ENCODE measurements around the gene GRIK1.

The GRIK1 gene

DNA sequence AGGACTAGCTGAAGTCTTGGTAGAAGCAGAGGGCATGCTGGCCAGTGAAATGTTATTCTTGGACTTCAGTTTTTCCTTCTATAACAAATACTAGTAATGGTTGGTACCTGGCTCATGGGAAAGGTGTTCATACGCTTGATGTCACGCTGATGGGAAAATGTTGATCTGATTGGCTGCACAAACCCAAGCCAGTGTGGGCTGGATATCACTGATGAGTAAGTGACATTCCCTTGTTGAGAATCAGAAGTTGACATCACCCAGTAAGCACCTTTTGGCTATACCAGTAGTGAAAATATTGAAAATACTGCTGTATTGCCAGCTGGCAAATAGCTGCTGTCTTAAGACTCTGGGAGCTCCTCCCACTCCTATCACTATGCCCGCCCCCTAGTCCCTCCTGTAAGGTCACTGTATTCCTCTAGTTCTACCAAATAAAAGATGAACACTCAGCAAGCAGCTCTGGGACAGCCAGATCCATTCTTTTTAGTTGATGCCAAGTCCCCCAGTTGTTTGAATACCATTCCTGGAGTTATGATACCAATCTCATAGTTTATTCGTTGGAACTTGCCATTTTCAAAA lies 168.2 kb downstream of the GRIK1 start:
- no peak for DNase-seq

DNA sequence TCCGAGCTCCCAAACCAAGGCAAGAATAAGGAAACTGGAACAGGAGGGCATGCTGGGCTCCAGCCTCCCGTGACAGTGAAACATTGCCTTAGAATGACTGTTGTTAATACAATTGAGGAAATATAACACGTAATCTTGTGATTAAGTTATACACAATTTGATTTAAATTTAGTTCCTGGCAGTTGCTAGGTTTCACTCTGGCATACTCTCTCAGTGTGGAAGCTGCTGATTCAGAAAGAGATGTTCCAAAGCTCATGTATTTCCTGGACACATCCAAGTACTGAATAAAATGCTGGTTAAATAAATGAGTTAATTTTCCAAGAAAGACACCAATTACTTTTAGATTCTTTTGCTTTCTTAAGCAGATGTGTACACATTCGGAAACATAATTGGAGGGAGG lies 176.1 kb downstream of the GRIK1 start:
- no peak for DNase-seq

DNA sequence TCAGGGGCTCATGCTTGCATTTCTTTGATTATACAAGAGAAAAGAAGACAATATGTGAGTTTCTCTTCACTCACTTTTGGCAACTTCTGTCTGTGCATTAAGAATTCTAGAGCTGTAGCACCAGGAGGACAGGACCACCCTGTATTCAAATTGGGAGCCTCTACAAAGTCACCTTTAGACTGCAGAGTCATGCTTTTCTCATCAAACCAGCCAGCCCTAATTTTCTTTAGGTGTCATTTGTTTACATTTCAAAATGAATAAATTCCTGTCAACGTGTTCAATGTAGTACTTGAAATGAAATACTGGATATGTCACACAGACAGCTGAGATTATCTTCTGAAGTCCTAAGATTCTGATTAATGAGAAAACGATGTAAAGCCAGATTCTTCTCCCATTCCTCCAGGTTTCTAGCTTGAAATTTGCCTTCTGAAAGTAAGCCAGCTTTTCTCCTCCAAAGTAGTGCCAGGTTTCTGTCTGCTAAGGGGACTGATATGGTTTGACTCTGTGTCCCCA lies 177.2 kb downstream of the GRIK1 start:
- no peak for DNase-seq

DNA sequence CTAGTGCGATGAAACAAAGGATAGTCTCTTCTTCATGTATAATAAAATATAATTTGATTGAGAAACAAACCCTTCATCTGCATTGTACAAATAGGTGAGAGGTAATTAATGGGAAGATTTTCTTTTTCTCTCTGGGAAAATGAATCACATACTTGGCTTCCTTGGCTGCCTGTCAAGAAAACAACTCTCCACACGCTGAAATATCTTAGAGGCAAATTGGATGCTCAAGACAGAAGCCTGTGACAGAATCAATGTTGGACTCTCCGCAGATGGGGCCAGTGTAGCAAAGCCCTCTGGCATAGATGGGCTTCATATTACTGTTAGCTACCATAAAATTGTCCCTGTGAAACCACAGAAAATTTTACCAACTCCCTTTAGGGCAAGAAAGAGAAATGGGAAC lies 186.6 kb downstream of the GRIK1 start:
- no peak for DNase-seq

- no peak for DNase-seq
Observed at GRCh38 chr21:29751473-29752185, 188.2 kb downstream of the GRIK1 start.

DNA sequence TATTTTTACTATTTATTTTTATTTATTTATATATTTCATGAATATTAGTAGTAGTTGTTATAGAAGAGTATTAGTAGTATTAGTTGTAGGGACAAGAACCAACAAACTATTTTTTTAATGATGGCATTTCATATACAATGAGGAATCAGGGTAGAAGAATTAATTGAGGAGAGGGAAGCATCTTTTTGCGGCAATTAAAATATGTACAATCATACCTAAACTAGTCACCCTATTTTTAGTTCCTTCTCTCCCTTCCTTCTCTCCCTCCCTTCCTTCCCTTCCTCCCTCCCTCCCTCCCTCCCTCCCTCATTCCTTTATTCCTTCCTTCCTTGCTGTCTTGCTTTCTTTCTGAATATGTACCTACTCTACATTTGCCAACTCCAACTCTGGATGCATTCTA lies 189.8 kb downstream of the GRIK1 start:
- DNase-seq = no peak

- DNase-seq = no peak
Observed at GRCh38 chr21:29749223-29749622, 190.6 kb downstream of the GRIK1 start.

DNA sequence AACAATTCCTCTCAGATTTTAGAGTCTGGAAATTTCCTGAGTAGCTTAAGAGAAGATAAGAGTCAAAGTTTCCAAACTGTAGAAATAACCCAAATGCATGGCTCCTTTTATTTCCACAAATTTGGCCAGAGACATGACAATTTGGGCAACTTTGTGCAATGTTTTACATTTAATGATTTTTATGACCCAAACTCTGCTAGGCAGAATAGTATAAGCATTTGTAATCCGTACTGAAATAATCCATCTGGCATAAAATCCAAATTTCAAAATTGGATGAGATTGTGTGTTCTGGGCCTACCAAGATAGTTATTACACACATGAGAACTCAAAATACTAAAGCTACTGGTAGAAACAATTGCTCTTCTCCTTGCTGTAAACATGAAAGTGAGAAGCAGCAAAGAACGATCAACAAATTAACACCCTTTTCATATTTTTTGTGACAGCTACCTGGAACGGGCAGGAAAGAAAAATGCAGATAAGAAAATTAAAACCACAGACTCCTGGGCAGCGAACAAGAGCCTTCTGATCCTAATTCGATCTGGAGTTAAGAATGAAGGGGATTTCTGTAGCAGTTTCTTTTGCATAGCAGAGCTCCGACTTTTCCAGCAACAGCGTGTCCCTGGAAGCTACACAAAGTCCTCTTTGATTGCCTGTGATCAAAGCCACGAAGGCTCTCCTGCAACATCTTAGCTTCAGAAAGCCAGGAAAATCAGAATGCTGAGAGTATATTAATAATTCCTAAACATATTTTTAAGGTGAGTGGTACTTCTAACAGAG lies 191.2 kb downstream of the GRIK1 start:
- no peak for DNase-seq

DNA sequence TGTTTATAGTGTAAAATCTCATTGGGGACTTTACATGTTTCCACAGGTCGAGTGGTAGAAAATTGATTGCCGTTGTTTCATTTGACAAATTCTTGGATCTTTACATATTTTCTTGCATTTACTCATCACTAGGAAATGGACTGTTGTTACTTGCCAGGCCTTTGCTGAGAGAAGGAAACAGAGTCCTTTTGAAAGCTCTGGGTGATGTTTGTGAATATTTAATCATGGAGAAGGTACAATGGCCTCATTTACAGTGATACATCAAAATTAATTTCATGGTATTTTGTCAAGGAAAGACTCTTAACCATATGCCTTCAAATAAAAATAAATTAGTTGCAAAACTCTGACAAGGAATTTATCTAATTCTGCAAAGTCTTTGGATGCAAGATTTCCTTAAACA lies 198.0 kb downstream of the GRIK1 start:
- DNase-seq = no peak

- no peak for DNase-seq
Observed at GRCh38 chr21:29739176-29739575, 200.6 kb downstream of the GRIK1 start.

DNA sequence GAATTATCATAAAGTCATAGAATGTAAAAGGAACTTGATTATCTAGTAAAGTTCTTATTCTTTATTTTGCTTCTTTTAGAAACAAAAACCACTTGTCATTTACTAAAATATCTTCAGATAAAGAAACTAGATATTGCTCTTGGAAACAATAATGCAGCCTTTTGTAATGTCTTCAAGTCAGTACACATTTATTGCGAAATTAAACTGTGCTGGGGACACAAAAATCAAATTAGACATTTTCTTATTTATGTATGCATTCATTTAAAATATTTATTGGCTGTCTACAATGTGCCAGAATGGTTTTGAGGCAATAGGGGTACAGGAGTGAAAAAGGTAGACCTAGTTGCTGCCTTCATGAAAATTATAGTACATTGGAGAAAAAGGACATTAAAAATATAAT lies 201.1 kb downstream of the GRIK1 start:
- no peak for DNase-seq

DNA sequence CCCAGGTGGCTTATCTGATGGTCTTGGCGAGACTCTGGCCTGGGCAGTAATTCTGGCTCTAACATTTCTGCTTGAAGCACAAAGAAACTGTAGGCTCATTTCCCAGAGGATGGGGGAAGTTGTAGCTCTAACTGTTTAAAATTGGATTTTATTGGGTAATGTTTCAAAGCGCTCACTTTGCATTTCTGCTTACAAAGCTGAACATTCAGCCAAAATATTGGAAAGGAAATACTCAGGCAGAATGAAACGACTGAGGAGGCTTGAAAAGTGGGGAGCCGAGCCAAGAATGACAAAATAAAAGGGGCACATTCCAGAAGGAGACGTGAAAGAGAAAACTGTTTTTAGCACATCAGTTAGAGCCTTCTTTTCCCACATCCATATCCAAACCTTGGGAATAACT lies 202.6 kb downstream of the GRIK1 start:
- no peak for DNase-seq

DNA sequence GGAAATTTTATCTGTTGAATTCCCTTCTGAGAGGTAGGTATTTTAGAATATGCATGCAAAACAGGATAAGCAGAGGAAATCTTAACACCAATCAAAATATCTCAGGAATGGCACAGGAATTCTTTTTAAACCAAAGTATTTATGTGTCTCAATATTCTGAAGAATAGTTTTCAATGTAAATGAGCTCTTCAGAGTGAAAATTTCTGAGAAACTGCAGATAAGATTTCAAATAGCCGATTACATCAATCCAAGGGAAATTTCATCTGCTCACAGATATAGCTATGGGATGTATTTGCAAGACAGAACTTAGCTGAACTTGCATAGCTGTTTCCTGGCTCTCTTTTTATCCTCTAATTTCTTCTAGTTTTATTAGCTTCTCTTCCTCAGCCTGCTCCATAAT lies 209.5 kb downstream of the GRIK1 start:
- no peak for DNase-seq

- no peak for DNase-seq
Observed at GRCh38 chr21:29726044-29726443, 213.8 kb downstream of the GRIK1 start.

- DNase-seq = no peak
Observed at GRCh38 chr21:29725025-29725736, 214.6 kb downstream of the GRIK1 start.

DNA sequence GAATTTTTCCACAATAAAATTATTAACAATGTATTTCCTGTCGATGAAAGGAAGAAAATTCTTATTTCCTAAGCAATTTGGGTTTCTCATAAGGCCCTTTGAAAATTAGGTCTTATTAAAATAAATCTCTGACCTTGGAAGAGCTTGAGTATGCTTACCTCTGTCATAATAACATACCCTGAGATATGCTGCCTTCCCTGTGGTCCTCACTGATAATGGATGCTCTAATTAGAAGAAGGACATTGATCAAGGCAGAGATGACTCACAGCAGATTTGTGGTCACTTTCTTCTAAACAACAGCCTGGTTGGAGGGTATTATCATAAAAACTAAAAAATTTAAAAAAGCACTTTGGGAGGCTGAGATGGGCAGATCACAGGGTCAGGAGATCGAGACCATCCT lies 217.8 kb downstream of the GRIK1 start:
- DNase-seq = no peak

DNA sequence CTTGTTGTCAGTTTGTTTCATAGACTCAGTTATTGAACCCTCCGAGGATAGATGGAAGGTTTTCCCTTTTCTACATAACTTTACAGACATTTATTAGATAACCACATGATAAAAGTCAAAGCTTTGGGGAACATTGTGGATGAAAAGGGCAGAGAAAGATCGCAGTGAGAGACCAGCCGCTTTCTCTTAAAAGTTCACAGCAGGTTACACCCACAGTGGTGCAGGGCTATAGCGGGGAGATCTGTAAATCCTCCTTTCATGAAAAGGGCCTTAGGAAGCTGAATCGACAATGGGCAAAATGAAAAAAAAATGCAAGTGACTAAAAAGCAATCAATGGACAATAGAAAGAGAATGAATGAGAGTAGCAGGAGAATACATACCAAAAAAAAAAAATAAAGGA lies 218.6 kb downstream of the GRIK1 start:
- no peak for DNase-seq

DNA sequence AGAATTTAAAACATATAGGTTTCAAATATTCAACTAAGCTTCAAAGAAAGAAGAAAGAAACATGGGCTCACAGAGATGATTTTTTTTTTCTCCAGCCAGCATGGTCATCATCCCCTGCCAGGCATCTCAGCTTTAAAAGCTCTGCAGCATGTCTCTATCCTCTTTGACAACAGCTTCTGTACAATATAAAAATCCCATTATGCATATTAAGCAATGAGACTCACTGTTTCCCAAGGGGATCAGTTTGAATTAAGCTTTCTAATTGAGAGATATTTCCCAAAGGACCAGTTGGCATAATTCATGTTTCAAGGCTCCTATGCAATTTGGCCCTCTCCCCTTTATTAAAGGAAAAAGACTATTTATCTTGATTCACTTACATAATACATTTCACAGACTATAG lies 220.3 kb downstream of the GRIK1 start:
- DNase-seq = peak; percentile 82

GRCh38 chr21:29718081-29718815 lies 221.5 kb downstream of the GRIK1 start:
- peak; percentile 35 for DNase-seq

DNA sequence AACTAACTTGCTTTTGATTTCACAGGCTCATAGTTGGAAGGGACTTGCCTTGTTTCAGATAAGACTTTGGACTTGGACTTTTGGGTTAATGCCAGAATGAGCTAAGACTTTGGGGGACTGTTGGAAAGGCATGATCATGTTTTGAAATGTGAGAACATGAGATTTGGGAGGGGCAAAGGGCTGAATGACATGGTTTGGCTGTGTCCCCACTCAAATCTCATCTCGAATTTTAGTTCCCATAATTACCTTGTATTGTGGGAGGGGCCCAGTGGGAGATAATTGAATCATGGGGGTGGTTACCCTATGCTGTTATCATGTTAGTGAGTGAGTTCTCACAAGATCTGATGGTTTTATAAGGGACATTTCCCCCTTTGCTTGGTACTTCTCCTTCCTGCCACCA lies 222.1 kb downstream of the GRIK1 start:
- DNase-seq = no peak

DNA sequence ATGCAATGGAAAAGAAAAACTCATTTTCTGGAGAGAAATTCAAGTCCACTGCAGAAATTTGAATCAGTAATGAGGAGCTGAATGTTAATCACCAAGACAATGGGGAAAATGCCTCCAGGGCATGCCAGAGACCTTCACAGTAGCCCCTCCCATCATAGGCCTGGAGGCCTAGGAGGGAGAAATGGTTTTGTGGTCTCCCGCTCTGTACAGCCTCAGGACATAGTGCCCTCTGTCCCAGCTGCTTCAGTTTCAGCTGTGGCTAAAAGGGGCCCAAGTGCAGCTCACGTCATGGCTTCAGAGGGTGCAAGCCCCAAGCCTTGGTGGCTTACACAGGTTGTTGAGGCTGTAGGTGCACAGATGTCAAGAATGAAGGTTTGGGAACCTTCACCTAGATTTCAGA lies 223.0 kb downstream of the GRIK1 start:
- DNase-seq = no peak

GRCh38 chr21:29715089-29715488 lies 224.7 kb downstream of the GRIK1 start:
- no peak for DNase-seq

- DNase-seq = no peak
Observed at GRCh38 chr21:29712818-29713217, 227.0 kb downstream of the GRIK1 start.

Measured in NCI-H1436 treated with DMSO at 0.1 percent for 48 hours (cell line).